ENCODE results near the gene SIPA1L2. TPM values are rescaled to one million over a fixed set of nuclear protein-coding genes. Genes with fewer than 3 reads are reported as not detected.
"Not testable (repeated sequence)": the region's sequence is repeated elsewhere in the genome, so short reads cannot be mapped to it uniquely, and the experiment has no call there.

The SIPA1L2 gene
- total RNA-seq, 1 experiment from 2014 or later: 2.3 TPM

- Histone ChIP-seq H3K27ac (no peak overlapping the region), H3K4me1 (no peaks in the 10 kb centered on the region), H3K9me3 (replicated peaks) (no peaks in the 10 kb centered on the region), H3K27me3 (no peaks in the 10 kb centered on the region), H3K4me3 (no peak overlapping the region), H3K36me3 (no peaks in the 10 kb centered on the region)
- no peak for DNase-seq
These were observed 14.6 kb downstream of the SIPA1L2 start for GRCh38 chr1:232615306-232615800.

GRCh38 chr1:232614811-232615210 lies 15.1 kb downstream of the SIPA1L2 start:
- no peak for DNase-seq
- no peaks in the 10 kb centered on the region for H3K27me3 ChIP-seq
- H3K36me3 ChIP-seq: no peaks in the 10 kb centered on the region
- no peaks in the 10 kb centered on the region for H3K9me3 ChIP-seq (replicated peaks)
- H3K4me1 ChIP-seq: no peaks in the 10 kb centered on the region
- no peak overlapping the region for H3K4me3 ChIP-seq
- H3K27ac ChIP-seq: no peak overlapping the region

- H3K27ac ChIP-seq: no peak overlapping the region
- H3K9me3 ChIP-seq (replicated peaks): no peaks in the 10 kb centered on the region
- no peak overlapping the region for H3K4me3 ChIP-seq
- H3K36me3 ChIP-seq: no peaks in the 10 kb centered on the region
- H3K4me1 ChIP-seq: no peaks in the 10 kb centered on the region
- H3K27me3 ChIP-seq: no peaks in the 10 kb centered on the region
- no peak for DNase-seq
These were observed 16.1 kb downstream of the SIPA1L2 start for GRCh38 chr1:232613752-232614381.

GRCh38 chr1:232612836-232613235 lies 17.1 kb downstream of the SIPA1L2 start:
- not testable (repeated sequence) for H3K4me3 ChIP-seq; H3K27me3 ChIP-seq; H3K36me3 ChIP-seq; H3K27ac ChIP-seq; H3K4me1 ChIP-seq; DNase-seq; H3K9me3 ChIP-seq (replicated peaks)

GRCh38 chr1:232611834-232612233 lies 18.1 kb downstream of the SIPA1L2 start:
- Histone ChIP-seq H3K36me3 (no peaks in the 10 kb centered on the region), H3K27me3 (no peaks in the 10 kb centered on the region), H3K4me3 (no peak overlapping the region), H3K27ac (no peak overlapping the region), H3K4me1 (no peaks in the 10 kb centered on the region), H3K9me3 (replicated peaks) (no peaks in the 10 kb centered on the region)
- DNase-seq: no peak

GRCh38 chr1:232610902-232611745 lies 18.8 kb downstream of the SIPA1L2 start:
- H3K9me3 ChIP-seq (replicated peaks); H3K4me3 ChIP-seq; H3K27me3 ChIP-seq; H3K4me1 ChIP-seq; H3K27ac ChIP-seq; DNase-seq; H3K36me3 ChIP-seq: not testable (repeated sequence)

- H3K9me3 ChIP-seq (replicated peaks): no peaks in the 10 kb centered on the region
- no peaks in the 10 kb centered on the region for H3K4me1 ChIP-seq
- H3K36me3 ChIP-seq: no peaks in the 10 kb centered on the region
- no peaks in the 10 kb centered on the region for H3K27me3 ChIP-seq
- H3K4me3 ChIP-seq: no peak overlapping the region
- no peak for DNase-seq
- H3K27ac ChIP-seq: no peak overlapping the region
These were observed 19.6 kb downstream of the SIPA1L2 start for GRCh38 chr1:232610192-232610901.

- H3K27ac ChIP-seq: no peak overlapping the region
- H3K9me3 ChIP-seq (replicated peaks): no peaks in the 10 kb centered on the region
- no peaks in the 10 kb centered on the region for H3K4me1 ChIP-seq
- DNase-seq: no peak
- H3K36me3 ChIP-seq: no peaks in the 10 kb centered on the region
- H3K27me3 ChIP-seq: no peaks in the 10 kb centered on the region
- no peak overlapping the region for H3K4me3 ChIP-seq
These were observed 21.5 kb downstream of the SIPA1L2 start for GRCh38 chr1:232608427-232608826.

- Histone ChIP-seq H3K4me1 (peaks cover 6% of the 10 kb centered on the region; the same call in 1 of the 2 replicates), H3K4me3 (no peak overlapping the region)
- no peak for DNase-seq
These were observed 27.3 kb downstream of the SIPA1L2 start for GRCh38 chr1:232602622-232603021.

GRCh38 chr1:232600424-232601258 lies 29.3 kb downstream of the SIPA1L2 start:
- no peak for DNase-seq
- Histone ChIP-seq H3K36me3 (no peaks in the 10 kb centered on the region), H3K27me3 (no peaks in the 10 kb centered on the region), H3K9me3 (replicated peaks) (no peaks in the 10 kb centered on the region), H3K27ac (no peak overlapping the region), H3K4me3 (no peak overlapping the region), H3K4me1 (peaks cover 6% of the 10 kb centered on the region; the same call in 1 of the 2 replicates)

More at GRCh38 chr1:232602622-232603021, 27.3 kb downstream of the SIPA1L2 start:
- Histone ChIP-seq H3K27me3 (no peaks in the 10 kb centered on the region), H3K27ac (no peak overlapping the region), H3K9me3 (replicated peaks) (no peaks in the 10 kb centered on the region), H3K36me3 (no peaks in the 10 kb centered on the region)

- no peak overlapping the region for H3K4me3 ChIP-seq
- no peaks in the 10 kb centered on the region for H3K27me3 ChIP-seq
- H3K27ac ChIP-seq: no peak overlapping the region
- peaks cover 6% of the 10 kb centered on the region; the same call in 1 of the 2 replicates for H3K4me1 ChIP-seq
- peak; percentile 16 to 30 for DNase-seq
- no peaks in the 10 kb centered on the region for H3K9me3 ChIP-seq (replicated peaks)
- H3K36me3 ChIP-seq: no peaks in the 10 kb centered on the region
These were observed 30.5 kb downstream of the SIPA1L2 start for GRCh38 chr1:232599178-232600041.

GRCh38 chr1:232598837-232599177 lies 31.1 kb downstream of the SIPA1L2 start:
- Histone ChIP-seq H3K4me3 (no peak overlapping the region), H3K27ac (no peak overlapping the region), H3K9me3 (replicated peaks) (no peaks in the 10 kb centered on the region), H3K27me3 (no peaks in the 10 kb centered on the region), H3K4me1 (peaks cover 6% of the 10 kb centered on the region; the same call in 1 of the 2 replicates), H3K36me3 (no peaks in the 10 kb centered on the region)
- no peak for DNase-seq

GRCh38 chr1:232598133-232598532 lies 31.8 kb downstream of the SIPA1L2 start:
- no peaks in the 10 kb centered on the region for H3K9me3 ChIP-seq (replicated peaks)
- peaks cover 6% of the 10 kb centered on the region; the same call in 1 of the 2 replicates for H3K4me1 ChIP-seq
- H3K4me3 ChIP-seq: no peak overlapping the region
- DNase-seq: no peak
- no peaks in the 10 kb centered on the region for H3K27me3 ChIP-seq
- H3K27ac ChIP-seq: no peak overlapping the region
- H3K36me3 ChIP-seq: no peaks in the 10 kb centered on the region

Data from SJCRH30 (cell line).